Sigmoid colon (tissue), 4 donors: Measurements from ENCODE around the gene FOSL1.

ENCODE experiments used
- POLR2AphosphoS5 ChIP-seq, 4 donors: sonication (generic); formaldehyde crosslinking; IDR thresholded peaks; one replicate each; pipeline ENCODE4 v1.6.1; 2017; ENCODE audit warnings: antibody characterized with exemption in 4 of 4
- TF ChIP-seq, protein P1 (sequence below), 4 experiments: fragments of 450-650 bp in 3 of 4; fragments of 200-600 bp in 1 of 4; IDR thresholded peaks; one replicate each; pipeline ENCODE4 v1.5.1; 2016 to 2019; ENCODE audit warnings: antibody characterized with exemption in 4 of 4, mild to moderate bottlenecking in 3 of 4, moderate library complexity in 2 of 4

- TF ChIP-seq, protein P1, sequence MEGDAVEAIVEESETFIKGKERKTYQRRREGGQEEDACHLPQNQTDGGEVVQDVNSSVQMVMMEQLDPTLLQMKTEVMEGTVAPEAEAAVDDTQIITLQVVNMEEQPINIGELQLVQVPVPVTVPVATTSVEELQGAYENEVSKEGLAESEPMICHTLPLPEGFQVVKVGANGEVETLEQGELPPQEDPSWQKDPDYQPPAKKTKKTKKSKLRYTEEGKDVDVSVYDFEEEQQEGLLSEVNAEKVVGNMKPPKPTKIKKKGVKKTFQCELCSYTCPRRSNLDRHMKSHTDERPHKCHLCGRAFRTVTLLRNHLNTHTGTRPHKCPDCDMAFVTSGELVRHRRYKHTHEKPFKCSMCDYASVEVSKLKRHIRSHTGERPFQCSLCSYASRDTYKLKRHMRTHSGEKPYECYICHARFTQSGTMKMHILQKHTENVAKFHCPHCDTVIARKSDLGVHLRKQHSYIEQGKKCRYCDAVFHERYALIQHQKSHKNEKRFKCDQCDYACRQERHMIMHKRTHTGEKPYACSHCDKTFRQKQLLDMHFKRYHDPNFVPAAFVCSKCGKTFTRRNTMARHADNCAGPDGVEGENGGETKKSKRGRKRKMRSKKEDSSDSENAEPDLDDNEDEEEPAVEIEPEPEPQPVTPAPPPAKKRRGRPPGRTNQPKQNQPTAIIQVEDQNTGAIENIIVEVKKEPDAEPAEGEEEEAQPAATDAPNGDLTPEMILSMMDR (IDR thresholded peaks at IDR 0.05), result no peak
- no peak for TF ChIP-seq POLR2AphosphoS5 (IDR thresholded peaks at IDR 0.05)
Observed at GRCh38 chr11:65928667-65929066, 28.5 kb upstream of the FOSL1 start.
